GM19025 (cell line): Measurements from ENCODE around the gene MARK3.
A peak's percentile ranks its signal among the peaks of the same experiment; 100 is the strongest.
"Not testable (repeated sequence)": the region's sequence is repeated elsewhere in the genome, so short reads cannot be mapped to it uniquely, and the experiment has no call there.

Source experiments
- ATAC-seq: cut with Tn5 transposase; IDR thresholded peaks from one replicate; pipeline ENCODE4 v1.9.1; 2021; ENCODE audit warnings: mild to moderate bottlenecking, low read depth, moderate library complexity; ENCODE audit not compliant: unreplicated experiment

Gene MARK3

DNA sequence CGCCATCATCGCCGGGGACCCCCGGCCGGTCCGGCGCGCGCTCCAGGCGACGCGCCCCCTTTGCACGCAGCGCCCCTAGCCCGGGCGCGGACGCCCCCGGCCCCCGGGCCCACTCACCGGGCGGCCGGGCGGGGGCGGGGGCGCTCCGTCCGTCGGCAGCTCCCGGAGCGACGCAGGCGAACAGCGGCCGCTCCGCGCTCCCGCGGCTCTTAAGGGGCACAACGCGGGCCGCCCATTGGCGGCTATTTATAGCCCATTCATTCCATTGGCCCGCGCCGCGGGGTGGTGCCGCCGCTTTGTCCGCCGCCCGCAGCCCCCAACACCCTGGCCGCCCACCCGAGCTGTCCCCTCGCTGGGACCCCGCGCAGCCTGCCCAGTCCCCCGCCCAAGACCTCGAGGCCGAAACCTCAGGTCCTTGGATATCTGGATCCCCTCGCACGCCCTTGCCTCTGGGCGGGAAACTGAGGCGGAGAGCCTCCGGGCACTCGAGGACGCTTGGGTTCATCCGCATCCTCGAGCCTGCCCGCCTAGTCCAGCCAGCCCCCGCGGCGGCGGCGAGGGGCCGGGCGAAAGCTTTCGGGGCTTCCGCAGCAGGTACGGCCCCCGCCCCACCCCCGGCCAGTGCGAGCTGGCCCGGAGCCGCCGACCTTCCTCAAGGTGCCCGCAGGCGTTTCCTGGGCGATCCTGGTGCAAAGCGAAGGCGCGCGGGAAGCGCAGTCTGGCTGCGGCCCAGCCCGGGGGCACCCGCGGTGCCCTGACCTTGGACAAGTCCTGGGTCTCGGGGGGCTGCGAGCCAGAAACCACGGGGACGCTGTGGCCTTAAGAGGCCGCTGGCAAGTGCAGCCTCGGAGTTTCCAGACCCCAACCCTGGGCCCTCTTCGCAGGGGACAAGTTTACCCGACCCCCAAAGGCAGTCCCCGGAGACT, 137.7 kb downstream of the MARK3 start, which contains the start of gene CKB:
Gene CKB (minus strand): TSS at position 182 of the 926 bp plus-strand sequence. CDS start 337 bp downstream, outside the sequence.
- no peak for ATAC-seq

DNA sequence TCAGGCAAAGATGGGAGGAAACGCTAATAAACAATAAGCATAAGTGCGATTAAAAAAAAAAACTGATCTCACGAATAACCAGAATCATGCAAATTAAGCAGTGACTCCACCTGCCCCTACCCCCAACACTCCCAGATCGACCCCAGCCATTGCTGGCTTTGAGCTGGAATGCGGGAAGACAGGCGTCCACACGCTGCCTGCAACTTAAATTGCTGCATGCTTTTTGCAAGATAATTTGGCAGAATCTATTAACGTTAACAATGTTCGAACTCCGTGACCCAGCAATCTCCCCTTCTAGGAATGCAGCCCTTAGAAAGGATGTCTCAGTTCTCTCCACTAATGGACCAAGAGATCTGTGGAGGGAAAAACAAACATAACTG, 138.3 kb downstream of the MARK3 start:
- no peak for ATAC-seq

DNA sequence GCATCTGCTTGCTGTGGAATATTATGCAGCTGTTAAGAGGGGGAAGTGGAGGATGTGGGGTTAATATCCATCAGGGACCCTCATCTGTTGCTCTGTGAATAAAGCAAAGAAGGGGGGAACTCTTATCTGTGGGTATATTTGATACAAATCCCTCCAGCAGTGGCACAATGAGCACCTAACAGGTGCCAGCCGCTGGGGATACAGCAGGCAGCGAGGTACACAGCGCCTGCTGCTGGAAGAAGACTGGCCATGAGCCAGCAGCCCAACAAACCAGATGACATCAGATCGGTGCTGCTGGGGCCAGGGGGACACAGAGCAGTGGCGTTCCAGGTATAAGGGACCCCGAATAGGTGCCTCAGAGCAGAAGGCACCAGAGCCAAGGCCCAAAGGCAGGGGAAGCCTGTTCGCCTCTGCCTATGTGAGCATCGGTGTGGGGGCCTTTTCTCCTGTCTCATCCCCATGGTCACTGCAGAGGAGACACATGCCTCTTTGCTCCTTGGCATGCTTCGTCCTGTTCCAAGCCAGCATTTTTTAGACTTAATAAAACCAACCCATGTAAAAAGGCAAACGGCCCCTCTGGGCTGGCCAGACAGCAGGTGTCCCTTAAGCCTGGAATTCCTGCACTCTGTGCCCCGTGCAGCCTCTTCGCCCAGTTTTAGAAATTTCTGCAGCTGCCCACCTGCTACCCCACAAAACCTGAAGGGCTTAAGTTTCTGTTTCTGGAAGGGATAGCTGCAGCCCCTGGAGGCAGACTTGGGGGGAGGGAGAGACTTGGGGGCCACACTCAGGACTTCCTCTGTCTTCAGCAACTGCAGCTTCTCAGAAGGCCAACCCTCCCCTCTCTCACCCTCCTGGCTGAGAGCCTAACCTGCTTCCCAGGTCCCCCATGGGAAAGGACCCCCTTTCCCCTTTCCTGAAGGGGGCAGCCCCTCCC, 139.1 kb downstream of the MARK3 start:
- ATAC-seq: no peak

DNA sequence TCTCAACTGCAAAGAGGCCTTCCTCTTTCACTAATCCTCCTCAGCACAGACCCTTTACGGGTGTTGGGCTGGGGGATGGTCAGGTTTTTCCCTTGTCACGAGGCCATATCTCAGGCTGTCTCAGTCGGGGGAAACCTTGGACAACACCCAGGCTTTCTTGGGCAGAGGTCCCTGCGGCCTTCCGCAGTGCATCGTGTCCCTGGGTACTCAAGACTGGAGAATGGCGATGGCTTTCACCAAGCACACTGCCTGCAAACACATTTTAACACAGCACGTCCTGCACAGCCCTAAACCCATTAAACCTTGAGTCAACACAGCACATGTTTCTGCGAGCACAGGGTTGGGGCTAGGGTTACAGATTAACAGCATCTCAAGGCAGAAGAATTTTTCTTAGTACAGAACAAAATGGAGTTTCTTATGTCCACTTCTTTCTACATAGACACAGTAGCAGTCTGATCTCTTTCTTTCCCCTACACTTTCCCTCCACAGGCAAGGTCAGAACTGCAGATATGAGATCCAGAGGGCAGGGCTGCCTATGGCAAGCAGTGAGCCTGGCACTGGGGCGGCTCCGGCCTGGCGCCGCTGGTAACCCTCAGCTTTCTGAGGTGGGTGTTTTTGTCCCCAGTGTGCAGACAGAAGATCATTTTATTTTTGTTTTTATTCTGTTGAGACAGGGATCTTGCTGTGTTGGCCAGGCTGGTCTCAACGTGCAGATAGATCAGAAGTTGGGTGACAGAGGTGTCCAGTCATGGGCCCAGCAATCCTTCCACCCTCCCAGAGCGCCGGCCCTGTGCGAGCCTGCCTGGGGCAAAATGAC, 140.4 kb downstream of the MARK3 start:
- ATAC-seq: not testable (repeated sequence)

DNA sequence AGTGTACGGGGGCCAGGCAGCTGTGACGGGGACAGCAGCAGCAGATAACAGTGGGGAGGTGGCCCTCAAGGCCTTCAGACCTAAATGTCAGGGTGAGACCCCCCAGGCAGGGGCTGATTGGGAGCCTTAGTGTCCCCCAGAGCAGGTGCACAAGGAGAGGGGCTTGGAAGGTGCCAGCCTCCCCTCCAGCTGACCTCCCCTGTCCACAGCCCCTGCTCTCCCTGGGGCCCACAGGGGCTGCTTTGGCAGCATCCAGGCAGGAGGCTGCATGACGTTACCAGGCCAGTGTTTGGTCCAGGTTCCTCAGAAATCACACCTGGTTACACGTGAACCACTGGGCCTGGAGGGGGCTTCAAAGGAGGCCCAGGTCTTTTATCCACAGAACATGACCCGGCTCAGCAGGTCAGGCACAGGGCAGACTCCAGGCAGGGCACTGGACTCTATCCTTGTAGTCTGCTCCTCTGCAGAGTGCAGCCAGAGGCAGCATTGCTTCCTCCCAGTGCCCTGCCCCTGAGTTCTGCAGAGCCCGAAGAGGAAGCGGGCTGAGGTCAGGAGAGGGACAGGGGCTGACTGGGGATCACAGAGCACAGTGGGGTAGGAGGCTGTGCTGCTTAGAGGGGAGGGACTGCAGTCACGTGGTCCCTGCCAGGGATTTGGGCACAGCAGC, 141.2 kb downstream of the MARK3 start:
- ATAC-seq: no peak

DNA sequence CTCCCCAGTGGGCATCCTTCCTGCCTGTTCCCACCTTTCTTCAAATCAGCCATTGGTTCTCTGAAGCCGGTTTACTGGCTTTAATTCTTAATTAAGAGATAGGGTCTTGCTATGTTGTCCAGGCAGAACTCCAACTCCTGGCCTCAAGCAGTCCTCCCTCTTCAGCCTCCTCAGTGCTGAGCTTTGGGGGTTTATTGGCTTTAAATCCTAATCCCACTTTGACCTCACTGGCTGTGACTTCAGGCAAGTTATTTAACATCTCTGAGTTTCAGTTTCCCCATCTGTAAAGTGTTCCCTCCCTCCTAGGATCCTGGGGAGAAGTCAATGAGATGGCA, 141.7 kb downstream of the MARK3 start:
- no peak for ATAC-seq

DNA sequence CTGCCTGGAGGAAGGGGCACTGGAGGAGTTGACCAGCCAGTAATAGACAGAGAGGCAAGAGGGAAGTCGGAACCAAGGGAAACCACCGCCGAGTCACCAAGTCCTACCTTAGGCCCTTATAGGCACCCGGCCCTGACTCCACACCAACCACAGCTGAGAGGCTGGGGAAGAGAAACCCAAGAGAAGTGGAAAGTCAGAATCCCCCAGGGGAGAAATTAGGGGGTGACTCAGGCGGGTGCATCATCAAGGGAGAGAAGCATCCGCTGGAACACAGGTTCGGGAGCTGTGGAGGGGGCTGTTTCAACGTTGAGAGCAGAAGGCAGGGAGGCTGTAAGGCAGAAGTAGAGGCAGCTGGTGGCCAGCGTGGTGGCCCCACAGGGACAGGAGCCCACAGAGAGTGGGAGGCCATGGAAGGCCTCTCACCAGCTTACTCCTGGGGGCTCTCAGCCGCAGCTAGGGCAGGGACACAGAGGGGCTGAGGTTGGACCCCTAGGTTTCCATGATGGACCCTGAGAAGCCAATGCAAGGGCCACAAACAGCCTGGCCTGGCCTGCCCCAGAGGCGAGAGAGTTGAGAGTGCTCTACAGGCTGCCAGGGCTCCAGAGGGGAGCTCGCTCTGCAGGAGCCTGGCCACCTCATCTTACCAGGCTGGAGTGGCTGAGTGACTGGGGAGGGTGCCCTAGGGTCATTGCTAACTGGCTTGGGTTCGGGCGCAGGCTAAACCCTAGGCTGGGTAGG, 142.4 kb downstream of the MARK3 start:
- ATAC-seq: peak; percentile 70

DNA sequence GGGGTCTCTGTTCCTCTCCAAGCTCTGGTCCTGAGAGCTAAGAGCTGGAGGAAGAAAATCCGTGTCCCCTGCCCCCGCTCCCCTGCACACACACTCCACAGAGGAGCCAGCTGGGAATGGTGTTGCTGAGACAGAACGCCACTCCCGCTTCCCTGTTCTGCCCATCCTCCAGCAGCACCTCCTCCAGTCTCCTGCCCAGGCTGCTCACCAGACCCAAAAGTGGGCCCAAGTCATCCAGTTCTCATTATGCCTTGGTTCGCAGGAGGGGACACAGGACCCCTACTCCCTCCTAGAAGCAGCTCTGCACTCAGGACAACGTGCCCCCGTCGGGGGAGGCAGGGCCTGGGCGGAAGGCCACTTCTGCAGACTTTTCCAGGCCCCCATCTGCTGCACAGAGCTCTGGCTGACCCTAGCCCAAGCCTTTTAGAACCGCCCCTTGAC, 143.0 kb downstream of the MARK3 start:
- ATAC-seq: no peak

DNA sequence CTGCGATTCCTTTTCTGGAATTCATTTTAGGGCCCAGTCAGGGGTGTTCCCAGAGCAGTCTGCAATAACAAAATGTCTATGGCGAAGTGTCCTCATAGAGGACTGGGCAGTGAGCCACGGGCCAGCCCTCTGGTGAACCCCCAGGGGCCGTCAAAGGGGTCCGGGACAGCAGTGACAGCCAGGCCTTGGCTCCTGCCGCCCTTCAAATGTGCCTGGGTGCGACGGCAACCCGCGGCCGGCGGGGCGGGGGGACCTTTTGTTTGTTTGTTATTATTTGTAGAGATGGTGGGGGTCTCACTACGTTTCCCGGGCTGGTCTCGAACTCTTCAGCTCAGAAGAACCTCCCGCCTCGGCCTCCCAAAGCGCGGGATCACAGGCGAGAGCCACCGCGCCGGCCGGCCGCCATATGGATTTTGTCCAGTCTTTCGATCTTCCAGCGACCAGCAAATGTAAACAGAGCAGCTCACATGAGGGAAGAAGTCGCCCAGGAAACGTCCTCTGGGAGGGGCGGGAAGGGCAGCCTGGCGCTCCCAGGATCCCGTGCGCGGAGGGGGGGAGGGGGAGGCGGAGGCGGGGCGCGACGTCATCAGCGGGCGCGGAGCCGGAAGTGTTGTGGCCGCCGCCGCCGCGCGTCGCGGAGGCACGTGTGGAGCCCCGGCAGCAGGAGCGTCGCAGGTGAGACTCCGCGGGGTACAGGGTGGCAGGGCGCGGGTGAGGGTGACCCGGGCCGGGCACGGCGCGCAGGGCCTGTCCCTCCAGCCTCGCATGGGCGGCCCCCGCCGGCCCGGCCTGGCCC, 143.6 kb downstream of the MARK3 start, which contains the start of gene TRMT61A:
Gene TRMT61A (plus strand): TSS at position 610 of the 796 bp plus-strand sequence. CDS start 783 bp downstream, outside the sequence.
- no peak for ATAC-seq

DNA sequence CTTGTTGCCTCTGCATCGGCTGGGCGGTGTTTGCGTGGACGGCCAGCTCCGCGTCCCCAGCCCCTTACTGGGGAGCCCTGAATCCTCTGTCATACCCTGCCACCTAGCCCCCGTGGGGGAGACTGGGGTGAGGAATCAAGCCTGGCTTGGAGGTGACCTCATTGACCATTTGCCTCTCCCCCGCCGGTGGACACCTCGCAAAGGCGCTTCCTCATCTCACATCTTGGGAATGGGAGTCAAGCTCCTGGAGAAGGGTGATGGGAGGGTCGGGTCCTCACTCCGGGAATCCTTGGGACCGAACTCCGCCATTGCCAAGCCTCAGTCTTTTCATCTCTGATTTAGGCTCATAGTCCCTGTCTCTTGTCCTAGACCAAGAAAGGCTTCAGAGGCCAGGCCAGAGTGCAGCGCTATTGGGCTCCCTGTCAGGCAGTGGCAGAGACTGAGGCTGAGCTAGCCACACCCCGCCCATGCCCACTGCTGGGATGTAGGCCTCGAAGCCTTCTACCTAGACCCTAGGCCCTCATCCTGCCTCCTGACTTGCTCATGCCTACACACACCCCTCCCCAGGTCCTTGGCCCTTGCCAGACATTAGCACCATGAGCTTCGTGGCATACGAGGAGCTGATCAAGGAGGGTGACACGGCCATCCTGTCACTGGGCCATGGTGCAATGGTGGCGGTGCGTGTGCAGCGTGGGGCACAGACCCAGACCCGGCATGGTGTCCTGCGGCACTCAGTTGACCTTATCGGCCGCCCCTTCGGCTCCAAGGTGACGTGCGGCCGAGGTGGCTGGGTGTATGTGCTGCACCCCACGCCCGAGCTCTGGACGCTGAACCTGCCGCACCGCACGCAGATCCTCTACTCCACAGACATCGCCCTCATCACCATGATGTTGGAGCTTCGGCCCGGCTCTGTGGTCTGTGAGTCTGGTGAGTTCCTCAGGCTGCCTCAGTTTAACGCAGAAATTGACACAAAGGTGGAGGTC, 144.5 kb downstream of the MARK3 start:
- no peak for ATAC-seq

DNA sequence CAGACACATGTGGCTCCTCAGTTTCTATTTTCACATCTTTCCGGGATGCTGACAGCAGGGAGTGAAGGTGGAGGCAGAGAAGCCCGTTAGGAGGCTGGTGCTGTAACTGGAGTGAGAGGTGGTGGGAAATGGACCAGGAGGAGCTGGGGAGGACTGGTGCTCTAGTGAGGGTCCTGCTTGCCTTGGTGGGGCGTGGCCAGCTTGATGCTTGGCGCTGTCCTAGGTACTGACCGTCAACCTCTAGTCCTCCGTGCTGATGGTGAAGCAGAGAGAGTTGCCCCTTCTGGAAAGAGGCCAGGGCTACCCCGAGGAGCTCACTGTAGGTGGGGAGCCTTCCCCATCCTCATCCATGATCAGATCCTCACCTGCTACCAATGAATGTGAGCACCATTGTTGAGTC, 145.2 kb downstream of the MARK3 start:
- no peak for ATAC-seq

DNA sequence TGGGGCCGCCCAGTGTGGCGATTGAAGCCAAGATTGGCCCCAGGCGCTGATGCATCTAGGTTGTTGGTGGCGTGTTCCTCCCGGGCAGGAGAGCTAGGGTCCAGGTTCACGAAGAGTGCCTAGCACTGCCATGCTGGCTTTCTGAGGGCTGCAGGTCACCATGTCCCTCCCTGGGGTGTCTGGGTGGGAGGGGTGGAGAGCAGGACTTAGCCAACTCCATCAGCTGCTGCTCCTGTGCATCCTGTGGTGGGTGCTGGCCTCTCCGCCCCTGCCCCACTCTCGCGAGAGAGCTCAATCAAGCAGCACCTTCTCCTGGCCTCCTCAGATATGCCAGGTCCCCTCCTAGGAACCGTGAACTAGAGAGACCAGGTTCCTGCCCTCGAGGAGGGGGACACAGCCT, 145.6 kb downstream of the MARK3 start:
- no peak for ATAC-seq

DNA sequence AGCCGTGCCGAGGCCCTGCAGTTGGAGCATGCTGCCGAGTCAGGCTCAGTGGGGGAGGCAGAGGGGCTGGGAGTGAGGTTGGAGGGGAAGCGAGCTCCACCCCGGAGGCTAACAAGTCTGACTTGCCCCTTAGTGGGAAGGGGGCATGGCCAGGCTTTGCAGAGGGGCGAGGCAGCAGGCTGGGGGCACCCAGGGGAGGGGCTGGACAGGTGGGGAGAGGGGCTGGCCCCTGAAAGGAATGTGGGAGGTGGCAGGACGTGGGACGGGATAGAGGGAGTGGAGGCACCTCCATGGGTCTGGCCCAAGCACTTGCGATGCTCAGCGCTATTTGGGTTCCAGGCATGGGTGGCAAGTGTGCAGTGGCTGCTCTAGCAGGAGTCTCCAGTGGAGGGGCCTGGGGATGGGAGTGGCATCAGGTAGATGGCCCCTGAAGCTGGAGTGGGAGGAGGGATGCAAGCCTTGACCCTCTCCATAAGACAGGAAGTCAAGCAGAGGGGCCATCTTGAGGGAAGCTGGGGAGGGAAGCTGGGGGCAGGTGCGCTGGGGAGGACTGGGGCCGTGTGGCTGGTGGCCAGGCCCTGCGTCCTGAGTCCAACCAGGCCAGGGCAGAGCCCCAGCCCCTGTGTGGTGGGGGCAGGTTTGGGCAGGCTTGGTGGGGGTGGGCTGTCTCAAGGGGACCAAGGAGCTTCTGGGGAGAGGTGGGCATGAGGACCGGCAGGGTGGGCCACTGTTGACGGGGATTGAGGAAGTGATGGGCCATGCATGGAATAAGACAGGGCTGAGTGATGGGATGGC, 146.4 kb downstream of the MARK3 start:
- no peak for ATAC-seq

DNA sequence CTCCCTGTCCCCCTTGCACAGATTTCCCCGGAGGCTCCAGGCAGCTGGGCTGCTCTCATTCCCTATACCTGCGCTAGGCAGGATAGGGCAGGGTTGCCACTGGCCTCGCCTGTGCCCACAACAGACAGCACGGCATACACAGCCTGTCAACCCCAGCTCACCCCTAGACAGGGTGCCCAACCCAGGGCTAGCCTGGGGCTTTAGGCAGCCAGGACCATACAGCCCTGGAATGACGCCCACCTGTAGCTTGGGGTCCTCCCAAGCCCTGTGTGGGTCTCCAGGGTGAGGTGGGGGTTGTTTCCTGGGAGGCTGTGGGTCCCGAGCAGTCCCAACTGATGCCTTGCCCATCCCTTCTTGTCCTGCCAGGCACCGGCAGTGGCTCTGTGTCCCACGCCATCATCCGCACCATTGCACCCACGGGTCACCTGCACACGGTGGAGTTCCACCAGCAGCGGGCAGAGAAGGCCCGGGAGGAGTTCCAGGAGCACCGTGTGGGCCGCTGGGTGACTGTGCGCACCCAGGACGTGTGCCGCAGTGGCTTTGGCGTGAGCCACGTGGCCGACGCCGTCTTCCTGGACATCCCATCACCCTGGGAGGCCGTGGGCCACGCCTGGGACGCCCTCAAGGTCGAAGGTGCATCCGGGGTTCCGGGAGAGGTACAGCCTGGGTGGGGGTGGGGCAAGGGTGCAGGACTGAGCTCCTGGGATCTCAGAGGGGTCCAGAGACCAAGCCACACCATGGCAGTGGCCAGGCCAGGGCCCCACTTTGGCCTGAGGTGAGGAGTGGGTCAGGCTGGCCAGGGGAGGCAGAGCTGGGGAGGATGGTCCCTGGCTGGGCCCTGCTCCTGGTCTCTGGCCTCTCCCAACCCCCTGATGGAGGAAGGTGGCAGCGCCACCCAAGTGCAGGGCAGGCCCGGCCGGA, 147.3 kb downstream of the MARK3 start:
- no peak for ATAC-seq
